Measurements from ENCODE around the gene GOLIM4. TPM values are rescaled to one million over a fixed set of nuclear protein-coding genes. Genes with fewer than 3 reads are reported as not detected.

The GOLIM4 gene
- total and polyA plus RNA-seq, 2 of the 13 experiments (the other 11 are each of a cell fraction or from before 2014, with no cell fraction given): 10.9 to 47.7 TPM

- no peak for FAIRE-seq
- in situ Hi-C loops (cut with HindIII; ENCODE audit: extremely low pct_ligation_motif_present, low pct_unique_long_range_greater_than_20kb): no loop called here
- ChIA-PET CTCF (ENCODE audit: low intra/inter-chr PET ratio, low total read pairs) (no interaction called here), POLR2A (no interaction called here)
- H3K79me2 ChIP-seq (ENCODE audit: insufficient read depth, low read length): peaks cover 41% of the 10 kb centered on the region
- H3K27me3 ChIP-seq (ENCODE audit: control insufficient read depth in 1 of 2, insufficient read depth in 2 of 2, low read length in 2 of 2): no peaks in the 10 kb centered on the region; a peak in 1 of 5 replicates
- BruUV-seq (replicated peaks): no TSS peak
- H3K36me3 ChIP-seq (replicated peaks in 1 of 2; ENCODE audit: control insufficient read depth in 1 of 2, insufficient read depth in 2 of 2, low read length in 2 of 2): peaks cover 3 to 4% of the 10 kb centered on the region in 2 experiments; a peak in 2 of 5 replicates
- no peak overlapping the region for H3K4me2 ChIP-seq (ENCODE audit: low read depth, low read length)
- H3K4me3 ChIP-seq (replicated peaks in 1 of 3; ENCODE audit: insufficient read depth in 1 of 3, low read depth in 2 of 3, low read length in 3 of 3): no peak overlapping the region
- intact Hi-C loops (cut with micrococcal nuclease; ENCODE audit: unreplicated experiment): no loop called here
- ATAC-seq: no peak
- H4K20me1 ChIP-seq (ENCODE audit: insufficient read depth, low read length): no peaks in the 10 kb centered on the region
- DNase-seq (ENCODE audit: low spot score): no peak
- H3K9me3 ChIP-seq (ENCODE audit: low read length): no peaks in the 10 kb centered on the region
- H3K4me1 ChIP-seq (ENCODE audit: insufficient read depth, low read length): no peaks in the 10 kb centered on the region
- H3K9ac ChIP-seq (ENCODE audit: insufficient read depth, low read depth, low read length): no peak overlapping the region
- WGBS (ENCODE audit: low lambda C conversion rate): 97% methylated on average over 2 of the region's 2 CpGs
- no peak overlapping the region for H2AFZ ChIP-seq (ENCODE audit: low read length)
- H3K27ac ChIP-seq (ENCODE audit: extremely low read length, insufficient read depth, low read length): no peak overlapping the region
- TF ChIP-seq, protein P1, sequence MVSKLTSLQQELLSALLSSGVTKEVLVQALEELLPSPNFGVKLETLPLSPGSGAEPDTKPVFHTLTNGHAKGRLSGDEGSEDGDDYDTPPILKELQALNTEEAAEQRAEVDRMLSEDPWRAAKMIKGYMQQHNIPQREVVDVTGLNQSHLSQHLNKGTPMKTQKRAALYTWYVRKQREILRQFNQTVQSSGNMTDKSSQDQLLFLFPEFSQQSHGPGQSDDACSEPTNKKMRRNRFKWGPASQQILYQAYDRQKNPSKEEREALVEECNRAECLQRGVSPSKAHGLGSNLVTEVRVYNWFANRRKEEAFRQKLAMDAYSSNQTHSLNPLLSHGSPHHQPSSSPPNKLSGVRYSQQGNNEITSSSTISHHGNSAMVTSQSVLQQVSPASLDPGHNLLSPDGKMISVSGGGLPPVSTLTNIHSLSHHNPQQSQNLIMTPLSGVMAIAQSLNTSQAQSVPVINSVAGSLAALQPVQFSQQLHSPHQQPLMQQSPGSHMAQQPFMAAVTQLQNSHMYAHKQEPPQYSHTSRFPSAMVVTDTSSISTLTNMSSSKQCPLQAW (CRISPR knock-in tag; IDR thresholded peaks at IDR 0.05): no peak
- TF ChIP-seq TBP (CRISPR knock-in tag; IDR thresholded peaks at IDR 0.05): no peak
- no peak for TF ChIP-seq GPBP1L1 (CRISPR knock-in tag; IDR thresholded peaks at IDR 0.05)
- TF ChIP-seq, protein P2, sequence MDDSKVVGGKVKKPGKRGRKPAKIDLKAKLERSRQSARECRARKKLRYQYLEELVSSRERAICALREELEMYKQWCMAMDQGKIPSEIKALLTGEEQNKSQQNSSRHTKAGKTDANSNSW (CRISPR knock-in tag; IDR thresholded peaks at IDR 0.05; ENCODE audit: borderline replicate concordance): no peak
- TF ChIP-seq, protein P3, sequence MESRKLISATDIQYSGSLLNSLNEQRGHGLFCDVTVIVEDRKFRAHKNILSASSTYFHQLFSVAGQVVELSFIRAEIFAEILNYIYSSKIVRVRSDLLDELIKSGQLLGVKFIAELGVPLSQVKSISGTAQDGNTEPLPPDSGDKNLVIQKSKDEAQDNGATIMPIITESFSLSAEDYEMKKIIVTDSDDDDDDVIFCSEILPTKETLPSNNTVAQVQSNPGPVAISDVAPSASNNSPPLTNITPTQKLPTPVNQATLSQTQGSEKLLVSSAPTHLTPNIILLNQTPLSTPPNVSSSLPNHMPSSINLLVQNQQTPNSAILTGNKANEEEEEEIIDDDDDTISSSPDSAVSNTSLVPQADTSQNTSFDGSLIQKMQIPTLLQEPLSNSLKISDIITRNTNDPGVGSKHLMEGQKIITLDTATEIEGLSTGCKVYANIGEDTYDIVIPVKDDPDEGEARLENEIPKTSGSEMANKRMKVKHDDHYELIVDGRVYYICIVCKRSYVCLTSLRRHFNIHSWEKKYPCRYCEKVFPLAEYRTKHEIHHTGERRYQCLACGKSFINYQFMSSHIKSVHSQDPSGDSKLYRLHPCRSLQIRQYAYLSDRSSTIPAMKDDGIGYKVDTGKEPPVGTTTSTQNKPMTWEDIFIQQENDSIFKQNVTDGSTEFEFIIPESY (CRISPR knock-in tag; IDR thresholded peaks at IDR 0.05): no peak
- TF ChIP-seq ZNF253 (CRISPR knock-in tag; IDR thresholded peaks at IDR 0.05; ENCODE audit: borderline replicate concordance): no peak
- no peak for TF ChIP-seq NFAT5 (CRISPR knock-in tag; IDR thresholded peaks at IDR 0.05)
- TF ChIP-seq ZSCAN22 (CRISPR knock-in tag; IDR thresholded peaks at IDR 0.05): no peak
- no peak for TF ChIP-seq NFE2 (CRISPR knock-in tag; IDR thresholded peaks at IDR 0.05)
- no peak for TF ChIP-seq ZNF672 (CRISPR knock-in tag; IDR thresholded peaks at IDR 0.05)
- no peak for TF ChIP-seq ZNF260 (CRISPR knock-in tag; IDR thresholded peaks at IDR 0.05; ENCODE audit: borderline replicate concordance, low read depth)
- no peak for TF ChIP-seq SAFB2 (CRISPR knock-in tag; IDR thresholded peaks at IDR 0.05; ENCODE audit: borderline replicate concordance, low read depth)
- TF ChIP-seq ZKSCAN5 (CRISPR knock-in tag; IDR thresholded peaks at IDR 0.05): no peak
- no peak for TF ChIP-seq ZNF605 (CRISPR knock-in tag; IDR thresholded peaks at IDR 0.05)
- TF ChIP-seq ZNF441 (CRISPR knock-in tag; IDR thresholded peaks at IDR 0.05; ENCODE audit: borderline replicate concordance): no peak
Observed at GRCh38 chr3:168077091-168077490, 18.6 kb downstream of the GOLIM4 start.

Data from HepG2 (cell line).